Suprapubic skin (tissue), 4 donors: ENCODE measurements around the gene PSPN.

ENCODE experiments used
- CTCF ChIP-seq, 2 donors: fragments of 200-600 bp in 1 of 2; fragments of 450-650 bp in 1 of 2; sonication (generic) in 1 of 2; IDR thresholded peaks; one replicate each; pipeline ENCODE4 v1.5.1; 2016 to 2019; ENCODE audit warnings: antibody characterized with exemption in 2 of 2, mild to moderate bottlenecking in 1 of 2, moderate library complexity in 1 of 2
- POLR2A ChIP-seq, 2 donors: fragments of 450-650 bp; IDR thresholded peaks; one replicate each; pipeline ENCODE4 v1.6.1; 2017; ENCODE audit warnings: antibody characterized with exemption in 2 of 2, mild to moderate bottlenecking in 2 of 2, moderate library complexity in 2 of 2
- POLR2AphosphoS5 ChIP-seq, 3 donors: sonication (generic); formaldehyde crosslinking; IDR thresholded peaks; one replicate each; pipeline ENCODE4 v1.6.1; 2017; ENCODE audit warnings: antibody characterized with exemption in 3 of 3

GRCh38 chr19:6340493-6341201 is 35.1 kb downstream of the PSPN start:
- no peak for TF ChIP-seq CTCF (IDR thresholded peaks at IDR 0.05)
- no peak for TF ChIP-seq POLR2AphosphoS5 (IDR thresholded peaks at IDR 0.05)
- TF ChIP-seq POLR2A (IDR thresholded peaks at IDR 0.05): no peak
